Adrenal gland (tissue), 5 donors: ENCODE results near the gene GEMIN4.

ENCODE experiments used
- POLR2A ChIP-seq, 2 donors: fragments of 450-650 bp; IDR thresholded peaks; one replicate each; pipeline ENCODE4 v1.6.1; 2017; ENCODE audit warnings: antibody characterized with exemption in 2 of 2, mild to moderate bottlenecking in 2 of 2, moderate library complexity in 1 of 2
- TF ChIP-seq, protein P1 (sequence below), 6 experiments: fragments of 450-650 bp in 4 of 6; fragments of 200-600 bp in 2 of 6; sonication (generic) in 1 of 6; IDR thresholded peaks; 1 replicate in 5 of 6; 2 replicates in 1 of 6; pipeline versions ENCODE4 v1.5.1 to v1.8.0; 2016 to 2021; ENCODE audit warnings: antibody characterized with exemption in 6 of 6, mild to moderate bottlenecking in 2 of 6, moderate library complexity in 1 of 6
- donor health status: DM: no; HTN: no; CAD: no.

DNA sequence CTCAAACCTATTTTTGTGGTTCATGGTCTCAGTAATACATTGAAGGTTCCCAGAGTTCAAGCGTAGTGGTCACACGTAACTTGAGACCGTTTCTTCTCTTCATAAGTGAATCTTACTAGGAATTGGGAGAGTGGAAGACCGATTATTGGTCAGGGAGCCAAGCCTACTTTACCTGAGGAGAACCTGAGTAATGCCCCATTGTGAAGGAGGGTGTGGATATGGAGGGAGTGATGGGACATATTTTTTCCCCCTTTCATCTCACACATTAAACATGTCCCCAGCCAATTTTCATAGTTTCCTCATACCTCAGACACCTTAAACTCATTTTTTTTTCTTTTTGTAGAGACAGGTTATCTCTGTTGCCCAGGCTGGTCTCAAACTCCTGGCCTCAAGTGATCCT is 8.9 kb downstream of the GEMIN4 start:
- TF ChIP-seq, protein P1, sequence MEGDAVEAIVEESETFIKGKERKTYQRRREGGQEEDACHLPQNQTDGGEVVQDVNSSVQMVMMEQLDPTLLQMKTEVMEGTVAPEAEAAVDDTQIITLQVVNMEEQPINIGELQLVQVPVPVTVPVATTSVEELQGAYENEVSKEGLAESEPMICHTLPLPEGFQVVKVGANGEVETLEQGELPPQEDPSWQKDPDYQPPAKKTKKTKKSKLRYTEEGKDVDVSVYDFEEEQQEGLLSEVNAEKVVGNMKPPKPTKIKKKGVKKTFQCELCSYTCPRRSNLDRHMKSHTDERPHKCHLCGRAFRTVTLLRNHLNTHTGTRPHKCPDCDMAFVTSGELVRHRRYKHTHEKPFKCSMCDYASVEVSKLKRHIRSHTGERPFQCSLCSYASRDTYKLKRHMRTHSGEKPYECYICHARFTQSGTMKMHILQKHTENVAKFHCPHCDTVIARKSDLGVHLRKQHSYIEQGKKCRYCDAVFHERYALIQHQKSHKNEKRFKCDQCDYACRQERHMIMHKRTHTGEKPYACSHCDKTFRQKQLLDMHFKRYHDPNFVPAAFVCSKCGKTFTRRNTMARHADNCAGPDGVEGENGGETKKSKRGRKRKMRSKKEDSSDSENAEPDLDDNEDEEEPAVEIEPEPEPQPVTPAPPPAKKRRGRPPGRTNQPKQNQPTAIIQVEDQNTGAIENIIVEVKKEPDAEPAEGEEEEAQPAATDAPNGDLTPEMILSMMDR (IDR thresholded peaks at IDR 0.05): no peak
- TF ChIP-seq POLR2A (IDR thresholded peaks at IDR 0.05): no peak
